Loucy (cell line): ENCODE results near the gene HOPX.

Source experiments
- H2AFZ ChIP-seq: fragments of 200-600 bp; sonication (generic); 2 replicates; pipeline ENCODE4 v1.6.0; 2016; ENCODE audit warnings: antibody characterized with exemption, mild to moderate bottlenecking, low read length, moderate library complexity
- H3F3A ChIP-seq: fragments of 200-600 bp; 2 replicates; pipeline ENCODE4 v1.6.0; 2016; ENCODE audit warnings: antibody characterized with exemption, low read depth, mild to moderate bottlenecking
- H3K27me3 ChIP-seq: fragments of 200-600 bp; sonication (generic); 2 replicates; pipeline ENCODE4 v1.6.1; 2014; ENCODE audit warnings: low read length, mild to moderate bottlenecking; ENCODE audit not compliant: insufficient read depth, poor library complexity, severe bottlenecking
- H3K36me3 ChIP-seq: fragments of 200-600 bp; sonication (generic); 2 replicates; pipeline ENCODE4 v1.6.1; 2016; ENCODE audit warnings: low read length; ENCODE audit not compliant: insufficient read depth
- H3K4me1 ChIP-seq: fragments of 200-600 bp; sonication (generic); 2 replicates; pipeline ENCODE4 v1.5.1; 2014; ENCODE audit warnings: low read length, mild to moderate bottlenecking; ENCODE audit not compliant: insufficient read depth, poor library complexity, severe bottlenecking
- H3K4me2 ChIP-seq: fragments of 200-600 bp; sonication (generic); 2 replicates; pipeline ENCODE4 v1.6.0; 2014; ENCODE audit warnings: antibody characterized with exemption, low read length, low read depth, mild to moderate bottlenecking; ENCODE audit not compliant: poor library complexity, severe bottlenecking
- H3K4me3 ChIP-seq: fragments of 200-600 bp; sonication (generic); 2 replicates; pipeline ENCODE4 v1.5.1; 2014; ENCODE audit warnings: low read length, mild to moderate bottlenecking, mixed read lengths; ENCODE audit not compliant: poor library complexity, severe bottlenecking
- H3K79me2 ChIP-seq: fragments of 200-600 bp; sonication (generic); 2 replicates; pipeline ENCODE4 v1.6.1; 2014; ENCODE audit warnings: low read length; ENCODE audit not compliant: insufficient read depth
- H3K9ac ChIP-seq: fragments of 200-600 bp; sonication (generic); 2 replicates; pipeline ENCODE4 v1.6.0; 2014; ENCODE audit warnings: mild to moderate bottlenecking, low read depth, low read length, moderate library complexity; ENCODE audit not compliant: poor library complexity, severe bottlenecking
- H3K9me2 ChIP-seq: fragments of 200-600 bp; sonication (generic); replicated peaks from 2 replicates; pipeline ENCODE4 v1.6.1; 2016; ENCODE audit warnings: low read depth, low read length, mixed read lengths
- H3K9me3 ChIP-seq: fragments of 200-600 bp; sonication (generic); 2 replicates; pipeline ENCODE4 v1.6.1; 2014; ENCODE audit warnings: mild to moderate bottlenecking, antibody characterized with exemption, low read length, low read depth; ENCODE audit not compliant: insufficient read depth
- H4K20me1 ChIP-seq: fragments of 200-600 bp; sonication (generic); 2 replicates; pipeline ENCODE4 v1.6.0; 2014; ENCODE audit warnings: antibody characterized with exemption, low read length, mild to moderate bottlenecking; ENCODE audit not compliant: insufficient read depth, poor library complexity, severe bottlenecking
- CTCF ChIP-seq: fragments of 200-600 bp; sonication (generic); conservative IDR thresholded peaks from 2 replicates; pipeline ENCODE4 v1.5.1; 2014; ENCODE audit warnings: mild to moderate bottlenecking, antibody characterized with exemption, low read length
- EZH2phosphoT487 ChIP-seq: fragments of 200-600 bp; IDR thresholded peaks from 2 replicates; pipeline ENCODE4 v1.6.1; 2018; ENCODE audit warnings: antibody characterized with exemption, mild to moderate bottlenecking, moderate library complexity, borderline replicate concordance

HOPX gene

GRCh38 chr4:56657128-56657527 is 24.0 kb downstream of the HOPX start:
- Histone ChIP-seq H2AFZ (no peak overlapping the region), H3K9me3 (no peaks in the 10 kb centered on the region), H3K36me3 (no peaks in the 10 kb centered on the region), H3F3A (peaks cover 9% of the 10 kb centered on the region; the same call in 1 of the 2 replicates), H3K4me3 (no peak overlapping the region), H3K4me1 (peaks cover 63% of the 10 kb centered on the region), H3K9ac (no peak overlapping the region), H3K9me2 (no peaks in the 10 kb centered on the region), H4K20me1 (no peaks in the 10 kb centered on the region), H3K4me2 (peak overlapping the region; percentile 66), H3K79me2 (no peaks in the 10 kb centered on the region), H3K27me3 (no peaks in the 10 kb centered on the region)
- no peak for TF ChIP-seq EZH2phosphoT487
- no peak for TF ChIP-seq CTCF

DNA sequence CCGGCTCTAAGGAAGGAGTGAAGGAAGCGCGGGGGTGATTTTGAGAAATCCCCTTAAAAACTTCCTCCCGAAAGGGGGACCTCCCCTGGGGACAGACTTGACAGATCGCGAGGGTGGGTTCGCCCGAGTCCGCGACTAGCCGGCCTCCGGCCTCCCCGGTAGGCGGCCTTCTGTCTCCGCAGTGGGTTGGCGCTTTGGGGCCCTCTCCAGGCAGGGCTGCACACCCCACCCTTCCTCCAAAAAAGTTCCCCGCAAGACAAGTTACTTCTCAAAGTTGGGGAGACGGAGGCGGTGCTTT is 24.8 kb downstream of the HOPX start:
- Histone ChIP-seq H3K4me2 (no peak overlapping the region), H3F3A (peaks cover 9% of the 10 kb centered on the region; the same call in 1 of the 2 replicates), H3K4me1 (peaks cover 65% of the 10 kb centered on the region), H4K20me1 (no peaks in the 10 kb centered on the region), H3K4me3 (no peak overlapping the region), H3K9ac (no peak overlapping the region), H3K9me3 (no peaks in the 10 kb centered on the region), H3K9me2 (no peaks in the 10 kb centered on the region), H3K27me3 (no peaks in the 10 kb centered on the region), H2AFZ (no peak overlapping the region), H3K36me3 (no peaks in the 10 kb centered on the region), H3K79me2 (no peaks in the 10 kb centered on the region)
- no peak for TF ChIP-seq EZH2phosphoT487
- no peak for TF ChIP-seq CTCF

DNA sequence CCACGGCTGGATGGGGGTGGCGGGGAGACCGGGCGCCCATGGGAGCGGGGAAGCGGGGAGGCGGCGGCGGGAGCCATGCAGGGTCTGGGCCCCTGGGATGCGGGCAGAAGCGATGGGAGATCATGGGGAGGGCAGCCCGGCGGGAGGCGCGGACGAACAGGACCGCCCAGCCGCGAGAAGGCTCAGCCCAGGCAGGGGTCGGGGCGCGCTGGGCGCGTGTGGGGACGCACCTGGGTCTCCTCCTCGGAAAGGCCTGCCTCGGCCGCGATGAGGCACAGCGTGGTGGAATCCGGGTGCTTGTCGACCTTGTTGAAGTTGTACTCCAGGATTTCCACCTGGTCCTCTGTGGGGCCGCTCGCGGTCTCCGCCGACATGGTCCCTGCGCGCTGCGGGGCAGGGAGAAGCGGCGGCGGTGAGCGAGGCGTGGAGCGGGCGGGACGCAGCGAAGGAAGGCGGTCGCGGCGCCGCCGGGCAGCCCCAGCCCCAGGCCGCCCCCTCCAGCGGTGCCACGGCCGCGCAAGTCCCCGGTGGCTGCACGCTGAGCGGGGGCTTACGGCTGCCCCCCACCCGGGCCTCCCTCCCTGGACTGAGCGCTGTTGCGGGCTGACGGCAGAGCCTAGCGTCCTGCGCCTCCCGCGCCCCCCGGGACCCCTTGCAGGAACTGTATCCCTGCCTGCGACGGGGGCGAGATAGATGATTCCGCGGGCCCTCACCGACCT is 25.3 kb downstream of the HOPX start:
- Histone ChIP-seq H2AFZ (no peak overlapping the region), H3K4me2 (no peak overlapping the region), H3K9ac (no peak overlapping the region)

More for the DNA sequence above, 25.3 kb downstream of the HOPX start:
- H3K9me2 ChIP-seq = no peaks in the 10 kb centered on the region
- H3K79me2 ChIP-seq = no peaks in the 10 kb centered on the region
- H3K36me3 ChIP-seq = no peaks in the 10 kb centered on the region
- no peak overlapping the region for H3K4me3 ChIP-seq
- H3F3A ChIP-seq = peaks cover 9% of the 10 kb centered on the region; the same call in 1 of the 2 replicates
- H3K27me3 ChIP-seq = no peaks in the 10 kb centered on the region
- H4K20me1 ChIP-seq = no peaks in the 10 kb centered on the region
- TF ChIP-seq CTCF (no peak), EZH2phosphoT487 (no peak)
- H3K4me1 ChIP-seq = peaks cover 71% of the 10 kb centered on the region
- no peaks in the 10 kb centered on the region for H3K9me3 ChIP-seq
